ENCODE measurements around the gene VCP.

The VCP gene

DNA sequence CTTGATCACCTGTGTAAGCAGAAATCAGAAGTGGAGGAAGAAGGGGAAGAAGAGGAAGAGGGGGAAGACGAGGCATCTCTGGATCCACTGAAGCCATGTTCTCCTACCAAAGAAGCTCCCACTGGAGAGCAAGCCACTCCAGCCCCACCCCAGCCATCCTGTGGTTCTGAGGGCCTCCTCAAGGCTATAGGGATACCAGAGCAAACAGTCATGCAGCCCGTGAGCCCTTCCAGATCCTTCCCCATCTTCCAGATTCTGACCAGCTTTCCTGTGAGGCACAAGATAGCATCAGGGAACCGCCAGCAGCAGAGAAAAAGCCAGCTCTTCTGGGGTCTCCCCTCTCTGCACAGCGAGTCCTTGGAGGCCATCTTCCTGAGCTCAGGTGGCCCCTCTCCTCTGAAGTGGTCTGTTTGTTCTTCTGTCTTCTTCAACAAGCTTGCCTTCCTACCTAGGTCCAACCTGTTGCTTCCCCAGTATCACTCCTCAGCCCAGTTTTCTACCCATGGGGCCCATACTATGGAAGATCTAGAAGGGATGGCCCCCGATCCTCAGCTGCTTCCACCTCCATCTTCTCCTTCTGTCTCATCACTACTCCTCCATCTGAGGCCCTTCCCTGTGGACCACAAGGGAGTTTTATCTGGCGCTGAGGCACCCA, 29.4 kb downstream of the VCP start:
- no CpG with 5 or more reads among the region's 6 CpGs for WGBS (ENCODE audit: insufficient coverage, insufficient read length)

DNA sequence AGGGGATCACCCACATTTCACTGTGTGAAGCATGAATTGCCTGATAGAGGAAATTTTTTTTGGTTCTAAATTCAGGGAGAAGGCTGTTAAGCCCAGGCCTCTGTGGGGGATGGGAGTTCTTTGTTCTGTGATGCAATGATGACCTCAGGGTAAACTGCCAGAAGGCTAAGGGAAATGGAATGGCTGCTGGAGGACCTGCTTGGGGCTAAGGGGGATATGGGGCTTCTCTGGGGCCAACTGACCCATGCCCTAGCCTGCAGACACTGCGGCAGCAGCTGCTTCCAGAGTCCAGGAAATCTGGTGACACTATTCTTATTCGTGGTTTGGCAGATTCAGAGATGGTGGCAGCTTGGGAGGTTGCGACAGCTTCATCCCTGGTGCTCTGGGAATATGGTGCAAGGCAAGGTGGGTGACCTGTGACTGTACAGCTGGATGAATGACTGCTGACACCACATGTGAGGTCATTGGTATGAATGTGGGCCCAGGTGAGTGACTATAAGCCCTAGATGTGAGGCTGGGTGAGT, 30.3 kb downstream of the VCP start:
- Histone ChIP-seq H3K4me3 (ENCODE audit: low read length) (no peak overlapping the region), H3K9me3 (ENCODE audit: control insufficient read depth, insufficient read depth, low read length) (no peaks in the 10 kb centered on the region), H3K27me3 (ENCODE audit: control insufficient read depth, insufficient read depth, low read length) (no peaks in the 10 kb centered on the region), H3K36me3 (ENCODE audit: control insufficient read depth, insufficient read depth, low read length) (no peaks in the 10 kb centered on the region; the same call in 1 of the 2 replicates), H3K4me1 (ENCODE audit: control insufficient read depth, insufficient read depth, low read length) (no peaks in the 10 kb centered on the region), H3K27ac (ENCODE audit: low read length) (no peak overlapping the region)
- WGBS (ENCODE audit: insufficient coverage, insufficient read length) = no CpG with 5 or more reads among the region's 3 CpGs
- no peak for DNase-seq (ENCODE audit: low read depth, low spot score)

More for the DNA sequence above, 29.4 kb downstream of the VCP start:
- H3K27me3 ChIP-seq (ENCODE audit: control insufficient read depth, insufficient read depth, low read length) = no peaks in the 10 kb centered on the region
- H3K4me3 ChIP-seq (ENCODE audit: low read length) = no peak overlapping the region
- DNase-seq (ENCODE audit: low read depth, low spot score) = no peak
- no peaks in the 10 kb centered on the region; the same call in 1 of the 2 replicates for H3K36me3 ChIP-seq (ENCODE audit: control insufficient read depth, insufficient read depth, low read length)
- H3K27ac ChIP-seq (ENCODE audit: low read length) = no peak overlapping the region
- H3K9me3 ChIP-seq (ENCODE audit: control insufficient read depth, insufficient read depth, low read length) = no peaks in the 10 kb centered on the region
- no peaks in the 10 kb centered on the region for H3K4me1 ChIP-seq (ENCODE audit: control insufficient read depth, insufficient read depth, low read length)

DNA sequence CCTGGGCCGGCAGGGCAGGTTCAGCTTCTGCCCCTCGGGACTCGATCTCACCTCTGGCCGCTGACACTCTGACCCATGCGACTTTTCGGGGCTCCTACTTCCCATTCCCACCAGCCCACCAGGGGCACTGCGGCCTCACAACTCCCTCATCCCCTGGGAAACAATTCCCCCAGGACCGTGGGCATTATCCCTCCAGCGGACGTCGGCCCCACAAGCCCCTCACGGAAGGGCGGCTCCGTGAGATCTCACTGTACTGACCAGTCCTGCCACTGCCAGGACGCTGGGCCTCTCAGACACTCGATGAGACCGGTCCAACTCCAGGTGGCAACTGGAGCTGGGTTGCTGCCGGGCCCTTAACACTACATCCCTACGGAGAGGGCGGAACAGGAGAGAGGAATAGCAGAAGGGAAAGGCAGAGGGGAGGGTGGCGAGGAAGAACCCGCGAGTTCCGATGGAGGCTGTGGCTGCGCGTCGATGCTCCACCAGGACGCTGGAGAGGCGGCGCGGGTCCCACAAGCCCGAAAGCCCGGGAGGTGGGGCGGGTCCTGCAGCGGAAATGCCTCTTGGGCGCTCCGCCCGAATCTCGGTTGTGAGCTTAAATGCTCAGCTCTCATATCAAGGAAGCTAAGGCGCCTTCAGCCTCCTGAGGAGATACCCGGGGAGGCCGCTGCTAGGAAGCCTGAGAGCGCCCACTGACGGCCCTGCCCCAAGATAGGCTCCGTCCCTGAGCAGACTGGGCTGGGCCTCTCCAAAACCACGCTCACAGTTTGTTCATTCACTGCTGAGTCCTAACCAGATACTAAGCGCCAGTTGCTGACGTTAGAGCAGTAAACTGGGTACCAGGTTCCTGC, 36.3 kb downstream of the VCP start:
- H3K36me3 ChIP-seq (ENCODE audit: control insufficient read depth, insufficient read depth, low read length) = no peaks in the 10 kb centered on the region
- no peak for DNase-seq (ENCODE audit: low read depth, low spot score)
- H3K27ac ChIP-seq (ENCODE audit: low read length) = no peak overlapping the region
- WGBS (ENCODE audit: insufficient coverage, insufficient read length) = no CpG with 5 or more reads among the region's 48 CpGs
- no peaks in the 10 kb centered on the region for H3K27me3 ChIP-seq (ENCODE audit: control insufficient read depth, insufficient read depth, low read length)
- H3K4me3 ChIP-seq (ENCODE audit: low read length) = no peak overlapping the region
- H3K4me1 ChIP-seq (ENCODE audit: control insufficient read depth, insufficient read depth, low read length) = no peaks in the 10 kb centered on the region
- no peaks in the 10 kb centered on the region for H3K9me3 ChIP-seq (ENCODE audit: control insufficient read depth, insufficient read depth, low read length)

DNA sequence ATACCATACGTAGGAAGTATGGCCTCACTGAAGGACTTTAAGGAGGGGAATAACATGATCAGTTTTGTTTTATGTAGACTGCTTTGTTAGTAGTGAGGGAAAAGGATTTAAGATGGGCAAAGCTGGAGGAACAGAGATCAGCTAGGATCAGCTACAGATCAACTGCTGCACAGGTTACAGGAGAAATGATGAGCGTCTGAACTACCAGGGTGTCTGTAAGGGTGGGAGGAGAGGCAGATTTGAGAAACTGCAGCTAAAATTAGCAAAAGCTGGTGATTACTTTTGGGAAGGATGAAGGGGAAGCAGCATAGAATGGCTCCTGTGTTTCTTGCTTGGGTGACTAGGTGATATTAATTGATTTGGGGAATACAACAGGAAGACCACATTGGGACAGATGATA, 39.3 kb downstream of the VCP start:
- Histone ChIP-seq H3K27ac (ENCODE audit: low read length) (no peak overlapping the region), H3K4me1 (ENCODE audit: control insufficient read depth, insufficient read depth, low read length) (no peaks in the 10 kb centered on the region), H3K4me3 (ENCODE audit: low read length) (no peak overlapping the region), H3K27me3 (ENCODE audit: control insufficient read depth, insufficient read depth, low read length) (no peaks in the 10 kb centered on the region), H3K9me3 (ENCODE audit: control insufficient read depth, insufficient read depth, low read length) (no peaks in the 10 kb centered on the region; the same call in 1 of the 2 replicates), H3K36me3 (ENCODE audit: control insufficient read depth, insufficient read depth, low read length) (no peaks in the 10 kb centered on the region)
- no peak for DNase-seq (ENCODE audit: low read depth, low spot score)
- WGBS (ENCODE audit: insufficient coverage, insufficient read length) = no CpG with 5 or more reads among the region's 2 CpGs

DNA sequence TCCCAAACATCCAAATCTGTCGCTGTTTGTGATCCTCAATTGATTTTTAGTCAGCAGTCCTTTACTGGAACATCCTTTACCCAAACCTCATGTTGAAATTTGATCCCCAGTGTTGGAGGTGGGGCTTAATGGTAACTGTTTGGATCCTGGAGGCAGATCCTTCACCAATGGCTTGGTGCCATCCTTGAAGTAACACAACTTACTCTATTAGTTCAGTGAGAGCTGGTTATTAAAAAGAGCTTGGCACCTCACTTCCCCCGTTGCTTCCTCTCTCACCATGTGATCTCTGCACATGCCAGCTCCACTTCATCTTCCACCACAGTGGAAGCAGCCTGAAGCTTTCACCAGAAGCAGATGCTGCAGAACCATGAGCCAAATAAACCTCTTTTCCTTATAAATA, 42.6 kb downstream of the VCP start:
- Histone ChIP-seq H3K4me1 (ENCODE audit: control insufficient read depth, insufficient read depth, low read length) (peaks cover 3% of the 10 kb centered on the region), H3K36me3 (ENCODE audit: control insufficient read depth, insufficient read depth, low read length) (no peaks in the 10 kb centered on the region), H3K27me3 (ENCODE audit: control insufficient read depth, insufficient read depth, low read length) (no peaks in the 10 kb centered on the region), H3K27ac (ENCODE audit: low read length) (no peak overlapping the region), H3K4me3 (ENCODE audit: low read length) (no peak overlapping the region), H3K9me3 (ENCODE audit: control insufficient read depth, insufficient read depth, low read length) (no peaks in the 10 kb centered on the region; the same call in 1 of the 2 replicates)
- DNase-seq (ENCODE audit: low read depth, low spot score) = no peak
- WGBS (ENCODE audit: insufficient coverage, insufficient read length) = no CpG with 5 or more reads among the region's 2 CpGs

DNA sequence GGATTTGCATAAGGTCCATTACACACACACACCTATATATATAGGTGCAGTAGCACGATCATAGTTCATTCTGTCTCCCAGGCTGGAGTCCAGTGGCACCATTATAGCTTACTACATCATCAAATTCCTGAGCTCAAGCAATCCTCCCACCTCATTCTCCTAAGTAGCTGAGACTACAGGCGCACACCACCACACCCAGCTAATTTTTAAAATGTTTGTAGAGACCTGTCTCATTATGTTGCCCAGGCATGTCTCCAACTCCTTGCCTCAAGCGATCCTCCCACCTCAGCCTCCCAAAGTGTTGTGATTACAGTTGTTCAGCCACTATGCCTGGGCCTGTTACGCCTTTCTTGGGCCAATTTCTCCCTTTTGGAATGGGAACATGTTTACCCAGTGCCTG, 43.2 kb downstream of the VCP start:
- Histone ChIP-seq H3K27ac (ENCODE audit: low read length) (no peak overlapping the region), H3K27me3 (ENCODE audit: control insufficient read depth, insufficient read depth, low read length) (no peaks in the 10 kb centered on the region), H3K4me3 (ENCODE audit: low read length) (no peak overlapping the region), H3K36me3 (ENCODE audit: control insufficient read depth, insufficient read depth, low read length) (no peaks in the 10 kb centered on the region), H3K4me1 (ENCODE audit: control insufficient read depth, insufficient read depth, low read length) (peaks cover 3% of the 10 kb centered on the region), H3K9me3 (ENCODE audit: control insufficient read depth, insufficient read depth, low read length) (no peaks in the 10 kb centered on the region; the same call in 1 of the 2 replicates)
- DNase-seq (ENCODE audit: low read depth, low spot score) = no peak
- WGBS (ENCODE audit: insufficient coverage, insufficient read length) = no CpG with 5 or more reads among the region's 4 CpGs

DNA sequence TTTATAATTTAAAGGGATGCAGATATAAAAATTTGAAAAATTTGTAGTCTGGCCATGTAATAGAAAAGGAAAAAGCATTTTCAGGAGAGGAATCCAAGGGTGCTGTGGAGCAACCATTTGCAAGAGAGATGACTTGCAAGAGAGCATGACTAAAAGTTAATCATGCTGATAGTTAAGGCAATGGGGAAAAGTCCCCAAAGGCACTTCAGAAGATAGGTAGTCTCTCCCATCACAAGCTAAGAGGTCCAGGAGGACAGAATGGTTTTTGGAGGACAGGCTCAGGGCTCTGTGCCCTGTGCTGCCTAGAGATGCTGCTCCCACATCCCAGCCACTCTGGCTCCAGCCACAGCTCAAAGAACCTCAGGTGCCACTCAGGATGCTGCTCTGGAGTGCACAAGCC, 44.1 kb downstream of the VCP start:
- H3K36me3 ChIP-seq (ENCODE audit: control insufficient read depth, insufficient read depth, low read length) = no peaks in the 10 kb centered on the region
- no peaks in the 10 kb centered on the region for H3K27me3 ChIP-seq (ENCODE audit: control insufficient read depth, insufficient read depth, low read length)
- H3K4me1 ChIP-seq (ENCODE audit: control insufficient read depth, insufficient read depth, low read length) = peaks cover 3% of the 10 kb centered on the region
- no peak overlapping the region for H3K4me3 ChIP-seq (ENCODE audit: low read length)
- DNase-seq (ENCODE audit: low read depth, low spot score) = no peak
- H3K27ac ChIP-seq (ENCODE audit: low read length) = no peak overlapping the region
- H3K9me3 ChIP-seq (ENCODE audit: control insufficient read depth, insufficient read depth, low read length) = no peaks in the 10 kb centered on the region; the same call in 1 of the 2 replicates

DNA sequence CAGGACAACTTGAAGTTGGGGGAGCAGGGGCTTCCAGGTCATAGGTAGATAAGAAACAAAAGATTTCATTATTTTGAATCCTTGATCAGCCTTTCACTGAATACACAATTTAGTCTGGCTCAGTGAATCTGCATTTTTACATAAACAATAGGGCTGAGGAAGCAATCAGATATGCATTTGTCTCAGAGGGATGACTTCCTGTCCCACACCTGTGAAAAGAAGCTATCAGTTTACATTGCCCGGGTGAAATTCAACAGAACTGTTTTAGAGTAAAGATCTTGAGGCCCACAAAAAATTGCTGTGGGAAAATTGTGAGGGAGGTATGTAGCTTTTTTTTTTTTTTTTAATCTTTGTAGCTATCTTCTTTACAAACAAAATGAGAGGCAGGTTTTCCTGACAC, 44.6 kb downstream of the VCP start:
- Histone ChIP-seq H3K36me3 (ENCODE audit: control insufficient read depth, insufficient read depth, low read length) (no peaks in the 10 kb centered on the region), H3K4me3 (ENCODE audit: low read length) (no peak overlapping the region), H3K9me3 (ENCODE audit: control insufficient read depth, insufficient read depth, low read length) (no peaks in the 10 kb centered on the region; the same call in 1 of the 2 replicates), H3K27ac (ENCODE audit: low read length) (no peak overlapping the region), H3K27me3 (ENCODE audit: control insufficient read depth, insufficient read depth, low read length) (no peaks in the 10 kb centered on the region), H3K4me1 (ENCODE audit: control insufficient read depth, insufficient read depth, low read length) (peaks cover 3% of the 10 kb centered on the region)
- no peak for DNase-seq (ENCODE audit: low read depth, low spot score)
- no CpG with 5 or more reads among the region's 1 CpG for WGBS (ENCODE audit: insufficient coverage, insufficient read length)

DNA sequence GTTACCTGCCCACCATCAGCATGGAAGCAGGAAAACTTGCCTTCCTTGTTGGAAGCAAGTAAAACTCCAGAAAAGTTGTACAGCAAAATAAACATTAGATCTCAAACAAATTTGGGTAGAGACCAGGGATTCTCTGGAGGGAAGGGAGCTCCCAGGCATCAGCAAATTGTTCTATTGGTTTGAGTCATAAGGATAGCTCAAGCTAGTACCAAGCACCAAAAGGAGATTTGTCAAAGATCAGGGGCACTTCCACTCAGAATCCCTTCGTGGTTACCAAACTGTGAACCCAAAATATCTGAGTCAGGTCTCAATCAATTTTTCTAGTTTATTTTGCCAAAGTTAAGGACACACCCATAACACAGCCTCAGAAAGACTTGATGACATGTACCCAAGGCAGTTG, 45.1 kb downstream of the VCP start:
- H3K4me3 ChIP-seq (ENCODE audit: low read length) = no peak overlapping the region
- DNase-seq (ENCODE audit: low read depth, low spot score) = no peak
- no peak overlapping the region for H3K27ac ChIP-seq (ENCODE audit: low read length)
- no peaks in the 10 kb centered on the region for H3K27me3 ChIP-seq (ENCODE audit: control insufficient read depth, insufficient read depth, low read length)
- no CpG with 5 or more reads among the region's 1 CpG for WGBS (ENCODE audit: insufficient coverage, insufficient read length)
- no peaks in the 10 kb centered on the region for H3K36me3 ChIP-seq (ENCODE audit: control insufficient read depth, insufficient read depth, low read length)
- no peaks in the 10 kb centered on the region; the same call in 1 of the 2 replicates for H3K9me3 ChIP-seq (ENCODE audit: control insufficient read depth, insufficient read depth, low read length)
- peaks cover 3% of the 10 kb centered on the region for H3K4me1 ChIP-seq (ENCODE audit: control insufficient read depth, insufficient read depth, low read length)

DNA sequence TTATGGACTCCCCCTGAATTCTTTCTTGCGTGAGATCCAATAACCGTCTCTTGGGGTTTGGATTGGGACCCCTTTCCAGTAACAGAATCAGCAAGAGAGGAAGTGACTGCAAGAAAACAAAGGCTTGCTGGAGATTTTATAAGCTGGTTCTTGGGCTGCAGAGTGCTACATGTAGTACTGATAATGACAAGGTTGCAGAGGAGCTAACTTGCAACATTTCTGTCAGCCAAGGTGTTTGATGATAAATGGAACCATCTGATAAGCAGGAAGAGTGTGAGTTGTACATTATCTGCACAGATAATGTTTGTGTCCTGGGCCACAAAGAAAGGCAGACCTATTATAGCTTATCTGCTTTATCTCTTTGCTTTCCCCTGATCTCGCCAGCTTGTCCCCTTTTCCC, 45.8 kb downstream of the VCP start:
- Histone ChIP-seq H3K36me3 (ENCODE audit: control insufficient read depth, insufficient read depth, low read length) (no peaks in the 10 kb centered on the region), H3K9me3 (ENCODE audit: control insufficient read depth, insufficient read depth, low read length) (no peaks in the 10 kb centered on the region; the same call in 1 of the 2 replicates), H3K27me3 (ENCODE audit: control insufficient read depth, insufficient read depth, low read length) (no peaks in the 10 kb centered on the region), H3K4me3 (ENCODE audit: low read length) (no peak overlapping the region), H3K4me1 (ENCODE audit: control insufficient read depth, insufficient read depth, low read length) (peaks cover 3% of the 10 kb centered on the region), H3K27ac (ENCODE audit: low read length) (no peak overlapping the region)
- no CpG with 5 or more reads among the region's 3 CpGs for WGBS (ENCODE audit: insufficient coverage, insufficient read length)
- DNase-seq (ENCODE audit: low read depth, low spot score) = no peak
